ENCODE results near the gene LCN15.
"Not testable (repeated sequence)": the region's sequence is repeated elsewhere in the genome, so short reads cannot be mapped to it uniquely, and the experiment has no call there.

The LCN15 gene

DNA sequence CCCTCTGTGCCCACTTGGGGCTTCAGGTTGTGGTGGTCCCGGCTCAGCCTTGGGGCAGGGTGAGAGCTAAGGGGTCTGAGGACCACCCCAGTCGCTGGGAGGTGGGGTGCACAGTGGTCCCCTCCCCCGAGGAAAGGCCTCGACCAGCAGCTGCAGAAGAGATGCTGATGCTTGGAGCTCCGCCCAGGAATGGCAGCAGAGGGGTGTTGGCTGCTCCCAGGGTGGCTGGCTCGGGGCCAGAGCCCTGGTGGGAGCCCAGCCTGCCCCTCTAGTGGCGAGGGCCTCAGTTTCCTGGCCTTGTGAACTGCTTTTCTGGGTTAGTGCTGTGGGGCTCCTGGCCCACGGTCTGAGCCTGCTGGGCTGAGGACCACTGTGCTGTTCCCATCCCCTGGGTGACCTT lies 50.8 kb downstream of the LCN15 start:
- Histone ChIP-seq H4K20me1 (ENCODE audit: low read depth, low read length) (no peaks in the 10 kb centered on the region), H3K36me3 (ENCODE audit: low read length) (no peaks in the 10 kb centered on the region), H3F3A (ENCODE audit: insufficient read depth) (no peaks in the 10 kb centered on the region), H3K9ac (ENCODE audit: low read length) (no peak overlapping the region), H3K27me3 (ENCODE audit: low read length) (no peaks in the 10 kb centered on the region), H2AFZ (ENCODE audit: low read depth, low read length, severe bottlenecking) (no peak overlapping the region), H3K4me3 (ENCODE audit: insufficient read depth, low read length, poor library complexity, severe bottlenecking) (no peak overlapping the region), H3K79me2 (ENCODE audit: insufficient read depth, low read length) (no peaks in the 10 kb centered on the region), H3K27ac (ENCODE audit: low read depth, low read length) (no peak overlapping the region), H3K4me2 (ENCODE audit: low read depth, low read length, poor library complexity, severe bottlenecking) (no peak overlapping the region), H3K9me2 (replicated peaks; ENCODE audit: insufficient read depth, low read length) (no peaks in the 10 kb centered on the region), H3K9me3 (ENCODE audit: insufficient read depth, low read length) (no peaks in the 10 kb centered on the region)
- TF ChIP-seq, protein P1, sequence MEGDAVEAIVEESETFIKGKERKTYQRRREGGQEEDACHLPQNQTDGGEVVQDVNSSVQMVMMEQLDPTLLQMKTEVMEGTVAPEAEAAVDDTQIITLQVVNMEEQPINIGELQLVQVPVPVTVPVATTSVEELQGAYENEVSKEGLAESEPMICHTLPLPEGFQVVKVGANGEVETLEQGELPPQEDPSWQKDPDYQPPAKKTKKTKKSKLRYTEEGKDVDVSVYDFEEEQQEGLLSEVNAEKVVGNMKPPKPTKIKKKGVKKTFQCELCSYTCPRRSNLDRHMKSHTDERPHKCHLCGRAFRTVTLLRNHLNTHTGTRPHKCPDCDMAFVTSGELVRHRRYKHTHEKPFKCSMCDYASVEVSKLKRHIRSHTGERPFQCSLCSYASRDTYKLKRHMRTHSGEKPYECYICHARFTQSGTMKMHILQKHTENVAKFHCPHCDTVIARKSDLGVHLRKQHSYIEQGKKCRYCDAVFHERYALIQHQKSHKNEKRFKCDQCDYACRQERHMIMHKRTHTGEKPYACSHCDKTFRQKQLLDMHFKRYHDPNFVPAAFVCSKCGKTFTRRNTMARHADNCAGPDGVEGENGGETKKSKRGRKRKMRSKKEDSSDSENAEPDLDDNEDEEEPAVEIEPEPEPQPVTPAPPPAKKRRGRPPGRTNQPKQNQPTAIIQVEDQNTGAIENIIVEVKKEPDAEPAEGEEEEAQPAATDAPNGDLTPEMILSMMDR (IDR thresholded peaks at IDR 0.05; ENCODE audit: insufficient read depth, low read length, poor library complexity, severe bottlenecking), result no peak
- no peak for TF ChIP-seq EZH2phosphoT487 (conservative IDR thresholded peaks at IDR 0.05; ENCODE audit: low read length)

DNA sequence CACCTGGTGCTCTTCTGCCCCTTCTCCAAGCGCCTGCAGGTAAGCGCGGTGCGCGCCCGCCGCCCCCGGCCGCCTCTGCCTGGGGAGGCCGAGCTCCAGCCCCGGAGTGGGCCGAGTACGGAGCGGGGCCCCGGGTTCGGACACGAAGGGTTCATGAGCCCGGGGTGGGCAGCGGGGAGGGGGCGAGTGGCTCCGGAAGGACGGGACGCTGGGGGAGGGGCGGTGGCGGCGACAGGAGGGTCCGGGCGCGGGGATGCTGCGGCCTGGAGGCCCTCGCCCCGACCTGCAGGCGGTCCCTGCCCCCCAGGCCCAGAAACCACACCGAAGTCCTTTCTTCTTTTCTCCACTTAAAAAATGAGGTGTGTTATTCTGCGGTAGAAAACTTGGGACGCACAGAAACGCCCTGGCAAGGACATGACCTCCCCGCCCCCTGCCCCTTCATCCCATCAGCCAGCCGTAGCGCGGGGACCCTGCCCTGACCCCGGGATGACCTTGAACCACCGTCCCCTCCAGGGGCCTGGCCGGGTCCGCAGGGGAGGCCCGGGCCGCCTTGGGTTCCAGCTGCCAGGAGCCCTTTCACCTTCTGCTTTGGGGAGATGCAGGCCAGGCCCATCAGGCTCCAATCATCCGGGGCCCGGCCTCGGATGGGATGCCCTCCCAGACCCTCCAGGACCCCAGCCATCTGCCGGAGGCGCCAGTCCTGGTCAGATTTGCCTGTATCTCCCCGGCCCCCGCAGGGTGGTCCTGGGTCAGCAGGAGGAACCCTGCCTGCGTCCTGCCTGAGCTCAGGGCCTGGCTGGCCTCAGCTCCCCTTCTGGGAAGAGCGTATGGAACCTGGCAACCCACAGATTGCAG lies 51.4 kb downstream of the LCN15 start:
- TF ChIP-seq, protein P1 (IDR thresholded peaks at IDR 0.05; ENCODE audit: insufficient read depth, low read length, poor library complexity, severe bottlenecking), result no peak
- no peak for TF ChIP-seq EZH2phosphoT487 (conservative IDR thresholded peaks at IDR 0.05; ENCODE audit: low read length)
- Histone ChIP-seq H3K4me2 (ENCODE audit: low read depth, low read length, poor library complexity, severe bottlenecking) (no peak overlapping the region), H3K27ac (ENCODE audit: low read depth, low read length) (no peak overlapping the region), H3K79me2 (ENCODE audit: insufficient read depth, low read length) (no peaks in the 10 kb centered on the region), H3K9ac (ENCODE audit: low read length) (no peak overlapping the region), H3K27me3 (ENCODE audit: low read length) (no peaks in the 10 kb centered on the region), H2AFZ (ENCODE audit: low read depth, low read length, severe bottlenecking) (no peak overlapping the region), H4K20me1 (ENCODE audit: low read depth, low read length) (no peaks in the 10 kb centered on the region), H3K9me2 (replicated peaks; ENCODE audit: insufficient read depth, low read length) (no peaks in the 10 kb centered on the region), H3F3A (ENCODE audit: insufficient read depth) (no peaks in the 10 kb centered on the region), H3K9me3 (ENCODE audit: insufficient read depth, low read length) (no peaks in the 10 kb centered on the region), H3K36me3 (ENCODE audit: low read length) (no peaks in the 10 kb centered on the region), H3K4me3 (ENCODE audit: insufficient read depth, low read length, poor library complexity, severe bottlenecking) (no peak overlapping the region)

DNA sequence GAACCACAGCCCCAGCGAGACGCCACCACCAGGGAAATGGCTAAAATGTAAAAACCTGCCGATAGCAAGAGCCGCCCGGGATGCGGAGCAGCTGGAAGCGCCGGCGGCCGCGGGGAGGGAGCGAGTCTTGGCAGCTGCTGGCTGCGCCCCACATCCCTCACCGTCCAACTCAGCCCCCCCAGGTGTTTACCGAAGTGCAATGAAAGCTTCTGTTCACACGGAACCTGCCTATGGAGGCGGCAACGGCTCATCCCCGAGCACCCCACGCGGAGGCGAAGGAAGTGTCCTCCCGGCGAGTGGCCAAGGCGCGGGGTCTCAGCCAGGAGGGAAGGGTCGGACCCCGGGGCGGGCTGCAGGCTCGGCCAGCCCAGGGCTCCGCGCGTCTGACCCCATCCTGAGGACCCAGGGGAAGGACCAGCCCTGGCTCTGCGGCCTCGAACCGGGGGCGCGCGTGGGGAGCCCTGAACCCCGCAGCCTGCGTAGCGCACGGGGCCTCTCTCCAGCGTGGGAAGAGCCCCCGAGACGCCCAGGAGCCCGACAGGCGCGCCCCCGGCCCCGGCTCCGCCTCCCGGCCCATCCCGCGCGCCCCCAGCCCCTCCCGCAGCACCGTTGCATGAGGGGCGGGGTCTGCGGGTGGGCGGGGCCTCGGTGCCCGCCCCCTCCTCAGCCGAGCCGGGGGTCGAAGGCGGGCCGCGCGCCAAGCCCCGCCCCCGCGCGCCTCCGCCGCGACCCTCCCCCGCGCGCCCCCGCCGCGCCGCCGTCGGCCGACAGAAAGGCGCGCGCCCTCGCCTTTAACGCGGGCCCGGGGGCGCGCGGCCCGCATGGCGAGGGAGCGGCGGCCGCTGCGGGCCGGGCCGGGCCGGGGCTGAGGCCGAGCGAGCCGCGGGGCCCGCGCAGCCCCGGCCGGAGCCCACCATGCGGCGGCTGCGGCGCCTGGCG lies 52.3 kb downstream of the LCN15 start, which contains the start of gene DIPK1B:
Gene DIPK1B, plus strand, starts transcription at position 822 of the 939 bp plus-strand sequence. Its CDS starts 94 bp downstream, at position 916.
- no peak within 1 kb of the TSS for H3K4me3 ChIP-seq (ENCODE audit: insufficient read depth, low read length, poor library complexity, severe bottlenecking)
- no peak within 1 kb of the TSS for H2AFZ ChIP-seq (ENCODE audit: low read depth, low read length, severe bottlenecking)
- H3K36me3 ChIP-seq (ENCODE audit: low read length), result no peaks in the 10 kb centered on the region
- H3K9me2 ChIP-seq (replicated peaks; ENCODE audit: insufficient read depth, low read length), result no peaks in the 10 kb centered on the region
- no peaks in the 10 kb centered on the region for H3K79me2 ChIP-seq (ENCODE audit: insufficient read depth, low read length)
- no peaks in the 10 kb centered on the region for H3F3A ChIP-seq (ENCODE audit: insufficient read depth)
- no peak for TF ChIP-seq EZH2phosphoT487 (conservative IDR thresholded peaks at IDR 0.05; ENCODE audit: low read length)
- TF ChIP-seq, protein P1 (IDR thresholded peaks at IDR 0.05; ENCODE audit: insufficient read depth, low read length, poor library complexity, severe bottlenecking), result no peak
- H3K4me2 ChIP-seq (ENCODE audit: low read depth, low read length, poor library complexity, severe bottlenecking), result no peak within 1 kb of the TSS
- H3K9ac ChIP-seq (ENCODE audit: low read length), result no peak within 1 kb of the TSS
- H3K9me3 ChIP-seq (ENCODE audit: insufficient read depth, low read length), result no peaks in the 10 kb centered on the region
- H3K27me3 ChIP-seq (ENCODE audit: low read length), result no peaks in the 10 kb centered on the region
- no peak within 1 kb of the TSS for H3K27ac ChIP-seq (ENCODE audit: low read depth, low read length)
- H4K20me1 ChIP-seq (ENCODE audit: low read depth, low read length), result no peaks in the 10 kb centered on the region

DNA sequence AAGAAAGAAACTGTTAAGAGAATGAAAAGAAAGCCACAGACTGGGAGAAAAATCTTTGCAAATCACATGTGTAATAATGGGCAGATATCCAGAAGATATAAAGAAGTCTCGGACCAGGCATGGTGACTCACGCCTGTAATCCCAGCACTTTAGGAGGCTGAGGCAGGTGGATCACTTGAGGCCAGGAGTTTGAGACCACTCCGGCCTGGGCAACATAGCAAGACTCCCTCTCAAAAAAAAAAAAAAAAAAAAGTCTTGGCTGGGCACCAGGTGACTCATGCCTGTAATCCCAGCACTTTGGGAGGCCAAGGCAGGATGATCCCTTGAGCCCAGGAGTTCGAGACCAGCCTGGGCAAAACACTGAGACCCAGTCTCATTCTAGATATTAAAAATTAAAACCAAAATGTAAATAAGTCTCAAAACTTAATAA lies 53.1 kb downstream of the LCN15 start:
- not testable (repeated sequence) for H3K9me3 ChIP-seq (ENCODE audit: insufficient read depth, low read length); H3K9me2 ChIP-seq (replicated peaks; ENCODE audit: insufficient read depth, low read length); H3K4me2 ChIP-seq (ENCODE audit: low read depth, low read length, poor library complexity, severe bottlenecking); H3K4me3 ChIP-seq (ENCODE audit: insufficient read depth, low read length, poor library complexity, severe bottlenecking); H3F3A ChIP-seq (ENCODE audit: insufficient read depth); H2AFZ ChIP-seq (ENCODE audit: low read depth, low read length, severe bottlenecking); H3K27me3 ChIP-seq (ENCODE audit: low read length); H3K79me2 ChIP-seq (ENCODE audit: insufficient read depth, low read length); H4K20me1 ChIP-seq (ENCODE audit: low read depth, low read length); H3K9ac ChIP-seq (ENCODE audit: low read length); H3K36me3 ChIP-seq (ENCODE audit: low read length); H3K27ac ChIP-seq (ENCODE audit: low read depth, low read length)
